OCI-LY7 (cell line): ENCODE measurements around the gene AUTS2.

Experiments used
- EZH2phosphoT487 ChIP-seq: fragments of 200-600 bp; sonication (generic); IDR thresholded peaks from 2 replicates; pipeline ENCODE4 v1.6.1; 2018; ENCODE audit warnings: low read depth, borderline replicate concordance, mild to moderate bottlenecking, mixed run types, antibody characterized with exemption, low read length, moderate library complexity, mixed read lengths
- TF ChIP-seq, protein P1 (sequence below): fragments of 200-600 bp; sonication (generic); conservative IDR thresholded peaks from 2 replicates; pipeline ENCODE4 v1.5.1; 2014; ENCODE audit warnings: mild to moderate bottlenecking, antibody characterized with exemption, low read length, moderate library complexity, mixed read lengths

DNA sequence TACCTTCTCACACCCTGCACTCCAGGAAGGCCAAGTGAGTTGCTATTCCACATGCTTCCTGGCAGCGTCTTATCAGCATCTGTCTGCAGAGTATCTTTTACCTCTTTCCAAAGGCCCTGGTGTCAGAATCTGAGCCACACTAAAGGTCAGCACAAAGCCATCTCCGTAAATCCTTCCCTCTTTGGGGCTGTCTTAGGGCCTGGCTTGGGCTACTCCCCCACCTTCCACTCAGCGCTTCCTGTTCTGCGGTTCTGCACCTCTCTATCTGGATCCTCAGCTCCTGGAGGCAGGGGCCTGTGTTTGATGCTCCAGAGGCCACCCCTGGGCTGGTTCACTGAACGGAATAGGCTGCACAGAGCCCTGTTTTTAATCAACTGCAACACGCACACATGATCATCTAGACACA, 1198.8 kb downstream of the AUTS2 start:
- TF ChIP-seq, protein P1, sequence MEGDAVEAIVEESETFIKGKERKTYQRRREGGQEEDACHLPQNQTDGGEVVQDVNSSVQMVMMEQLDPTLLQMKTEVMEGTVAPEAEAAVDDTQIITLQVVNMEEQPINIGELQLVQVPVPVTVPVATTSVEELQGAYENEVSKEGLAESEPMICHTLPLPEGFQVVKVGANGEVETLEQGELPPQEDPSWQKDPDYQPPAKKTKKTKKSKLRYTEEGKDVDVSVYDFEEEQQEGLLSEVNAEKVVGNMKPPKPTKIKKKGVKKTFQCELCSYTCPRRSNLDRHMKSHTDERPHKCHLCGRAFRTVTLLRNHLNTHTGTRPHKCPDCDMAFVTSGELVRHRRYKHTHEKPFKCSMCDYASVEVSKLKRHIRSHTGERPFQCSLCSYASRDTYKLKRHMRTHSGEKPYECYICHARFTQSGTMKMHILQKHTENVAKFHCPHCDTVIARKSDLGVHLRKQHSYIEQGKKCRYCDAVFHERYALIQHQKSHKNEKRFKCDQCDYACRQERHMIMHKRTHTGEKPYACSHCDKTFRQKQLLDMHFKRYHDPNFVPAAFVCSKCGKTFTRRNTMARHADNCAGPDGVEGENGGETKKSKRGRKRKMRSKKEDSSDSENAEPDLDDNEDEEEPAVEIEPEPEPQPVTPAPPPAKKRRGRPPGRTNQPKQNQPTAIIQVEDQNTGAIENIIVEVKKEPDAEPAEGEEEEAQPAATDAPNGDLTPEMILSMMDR = no peak
- no peak for TF ChIP-seq EZH2phosphoT487
